Bronchial epithelial cell (primary cell): Measurements from ENCODE around the gene CTAG2. TPM values are rescaled to one million over a fixed set of nuclear protein-coding genes. Genes with fewer than 3 reads are reported as not detected.

Experiments used
- DNase-seq: peaks from one replicate; pipeline ENCODE4 v3.0.0-alpha.2; 2010; ENCODE audit warnings: low read depth
- FAIRE-seq: peaks from 2 replicates; lab custom pipeline; 2011; peaks lifted over from hg19 to GRCh38; lab: Jason Lieb, UNC
- H3K27me3 ChIP-seq: 2 replicates; pipeline ENCODE4 v1.5.1; 2011; ENCODE audit warnings: low read length; ENCODE audit not compliant: control insufficient read depth, insufficient read depth
- H3K36me3 ChIP-seq: 2 replicates; pipeline ENCODE4 v1.5.1; 2011; ENCODE audit warnings: low read length; ENCODE audit not compliant: control insufficient read depth, insufficient read depth
- H3K4me3 ChIP-seq: 2 replicates; pipeline ENCODE4 v1.5.1; 2011; ENCODE audit warnings: mild to moderate bottlenecking, low read depth, low read length, control low read depth
- CTCF ChIP-seq: IDR thresholded peaks from 2 replicates; pipeline ENCODE4 v1.5.1; 2011; ENCODE audit warnings: mild to moderate bottlenecking, moderate library complexity, low read length, control low read depth, inconsistent platforms; ENCODE audit not compliant: insufficient read depth, severe bottlenecking
- total RNA-seq: library from RNA; depleted of rRNA; stranded (reverse); fragments of >200 nt; gene quantifications from 2 replicates; pipeline ENCODE4 v1.2.1, GENCODE V29; 2014

Gene CTAG2
- total RNA-seq, 1 donor from 2014 or later, result not detected

DNA sequence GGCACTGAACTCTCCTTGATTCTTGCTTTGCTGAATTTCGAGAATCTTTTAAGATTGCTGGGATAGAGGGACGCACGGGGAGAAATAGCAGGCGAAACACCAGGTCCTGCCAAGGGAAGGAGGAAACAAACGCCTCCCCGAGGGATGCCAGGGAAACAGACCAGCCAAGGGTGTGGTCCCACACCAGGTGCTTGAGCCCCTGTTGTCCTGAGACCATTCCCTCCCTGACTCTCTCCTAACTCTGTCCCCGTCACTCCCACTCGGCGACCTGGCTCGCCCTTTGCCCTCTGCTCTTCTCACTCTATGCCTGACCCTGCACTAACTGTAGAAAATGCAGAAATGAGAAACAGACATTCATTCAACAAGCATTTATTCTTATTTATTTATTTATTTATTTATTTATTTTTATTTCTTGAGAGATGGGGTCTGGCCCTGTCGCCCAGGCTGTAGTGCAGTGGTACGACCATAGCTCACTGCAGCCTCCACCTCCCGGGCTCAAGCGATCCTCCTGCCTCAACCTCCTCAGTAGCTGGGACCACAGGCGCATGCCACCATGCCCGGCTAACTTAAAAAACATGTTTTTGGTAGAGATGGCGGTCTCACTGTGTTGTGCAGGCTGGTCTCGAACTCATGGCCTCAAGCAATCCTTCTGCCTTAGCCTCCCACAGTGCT lies 50.5 kb downstream of the CTAG2 start:
- no peak for TF ChIP-seq CTCF
- DNase-seq, result no peak
- no peak overlapping the region for H3K4me3 ChIP-seq
- H3K36me3 ChIP-seq, result no peaks in the 10 kb centered on the region
- no peaks in the 10 kb centered on the region for H3K27me3 ChIP-seq
- no peak for FAIRE-seq

- Histone ChIP-seq H3K4me3 (no peak overlapping the region), H3K36me3 (no peaks in the 10 kb centered on the region), H3K27me3 (no peaks in the 10 kb centered on the region)
- no peak for DNase-seq
- no peak for FAIRE-seq
- no peak for TF ChIP-seq CTCF
These were observed 51.2 kb downstream of the CTAG2 start for GRCh38 chrX:154602226-154602625.

Other genes with a start within 250 kb of the CTAG2 start
- gene DNASE1L1, start 244.3 kb downstream of the CTAG2 start, total RNA-seq, result 38.7 and 70.7 TPM in 2 replicates
- 20.6 and 22.4 TPM in 2 replicates for gene TAFAZZIN, start 242.0 kb downstream of the CTAG2 start, total RNA-seq
- gene ATP6AP1, start 224.9 kb downstream of the CTAG2 start, total RNA-seq, result 44.0 and 51.7 TPM in 2 replicates
- 87.2 and 98.5 TPM in 2 replicates for gene GDI1, start 216.4 kb downstream of the CTAG2 start, total RNA-seq
- gene FAM50A, start 209.4 kb downstream of the CTAG2 start, total RNA-seq, result 88.5 and 90.4 TPM in 2 replicates
- gene PLXNA3, start 195.3 kb downstream of the CTAG2 start, total RNA-seq, result 6.1 and 8.7 TPM in 2 replicates
- 7.2 and 14.7 TPM in 2 replicates for gene LAGE3, start 174.3 kb downstream of the CTAG2 start, total RNA-seq
- gene UBL4A, start 167.0 kb downstream of the CTAG2 start, total RNA-seq, result 36.6 and 59.2 TPM in 2 replicates
- gene SLC10A3, start 162.9 kb downstream of the CTAG2 start, total RNA-seq, result 7.4 and 13.4 TPM in 2 replicates
- 33.2 and 36.6 TPM in 2 replicates for gene FAM3A, start 137.3 kb downstream of the CTAG2 start, total RNA-seq
- gene G6PD, start 106.7 kb downstream of the CTAG2 start, total RNA-seq, result 17.4 and 20.0 TPM in 2 replicates
- 8.4 and 10.3 TPM in 2 replicates for gene IKBKG, start 106.0 kb downstream of the CTAG2 start, total RNA-seq
- gene CTAG1A, start 68.4 kb downstream of the CTAG2 start, total RNA-seq, result not detected in 2 replicates
- not detected in 2 replicates for gene CTAG1B, start 34.3 kb downstream of the CTAG2 start, total RNA-seq
- under 0.01 and 0.13 TPM in 2 replicates for gene GAB3, start 97.5 kb upstream of the CTAG2 start, total RNA-seq
- gene DKC1, start 109.3 kb upstream of the CTAG2 start, total RNA-seq, result 62.1 and 91.1 TPM in 2 replicates
- 1.1 and 2.2 TPM in 2 replicates for gene MPP1, start 151.9 kb upstream of the CTAG2 start, total RNA-seq
- not detected in 2 replicates for gene SMIM9, start 181.1 kb upstream of the CTAG2 start, total RNA-seq
- 0.64 and 0.79 TPM in 2 replicates for gene F8A1, start 232.8 kb upstream of the CTAG2 start, total RNA-seq